ENCODE results near the gene SLC5A5.

Gene SLC5A5

DNA sequence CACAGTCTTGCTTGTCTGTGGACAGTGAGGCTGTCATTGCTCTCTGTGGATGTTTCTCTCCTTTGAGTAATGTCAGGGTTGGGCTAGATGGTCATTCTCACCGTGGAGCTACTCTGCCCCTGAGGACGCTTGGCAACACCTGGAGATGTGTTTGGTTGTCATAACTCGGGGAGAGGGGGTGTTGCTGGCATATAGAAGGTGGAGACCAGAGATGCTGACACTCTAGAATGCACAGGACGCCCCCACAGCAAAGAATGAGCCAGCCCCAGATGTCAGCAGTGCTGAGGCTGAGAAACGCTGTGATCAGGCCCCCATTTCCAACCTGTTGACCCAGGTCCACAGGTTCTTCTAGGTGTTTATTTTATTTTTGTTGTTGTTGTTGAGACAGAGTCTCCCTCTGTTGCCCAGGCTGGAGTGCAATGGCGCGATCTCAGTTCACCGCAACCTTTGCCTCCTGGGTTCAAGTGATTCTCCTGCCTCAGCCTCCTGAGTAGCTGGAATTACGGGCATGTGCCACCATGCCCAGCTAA lies 65.7 kb downstream of the SLC5A5 start (continued):
- TF ChIP-seq, protein P1, sequence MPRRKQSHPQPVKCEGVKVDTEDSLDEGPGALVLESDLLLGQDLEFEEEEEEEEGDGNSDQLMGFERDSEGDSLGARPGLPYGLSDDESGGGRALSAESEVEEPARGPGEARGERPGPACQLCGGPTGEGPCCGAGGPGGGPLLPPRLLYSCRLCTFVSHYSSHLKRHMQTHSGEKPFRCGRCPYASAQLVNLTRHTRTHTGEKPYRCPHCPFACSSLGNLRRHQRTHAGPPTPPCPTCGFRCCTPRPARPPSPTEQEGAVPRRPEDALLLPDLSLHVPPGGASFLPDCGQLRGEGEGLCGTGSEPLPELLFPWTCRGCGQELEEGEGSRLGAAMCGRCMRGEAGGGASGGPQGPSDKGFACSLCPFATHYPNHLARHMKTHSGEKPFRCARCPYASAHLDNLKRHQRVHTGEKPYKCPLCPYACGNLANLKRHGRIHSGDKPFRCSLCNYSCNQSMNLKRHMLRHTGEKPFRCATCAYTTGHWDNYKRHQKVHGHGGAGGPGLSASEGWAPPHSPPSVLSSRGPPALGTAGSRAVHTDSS (tag by site-specific recombination; IDR thresholded peaks at IDR 0.05) = no peak
- TF ChIP-seq, protein P2, sequence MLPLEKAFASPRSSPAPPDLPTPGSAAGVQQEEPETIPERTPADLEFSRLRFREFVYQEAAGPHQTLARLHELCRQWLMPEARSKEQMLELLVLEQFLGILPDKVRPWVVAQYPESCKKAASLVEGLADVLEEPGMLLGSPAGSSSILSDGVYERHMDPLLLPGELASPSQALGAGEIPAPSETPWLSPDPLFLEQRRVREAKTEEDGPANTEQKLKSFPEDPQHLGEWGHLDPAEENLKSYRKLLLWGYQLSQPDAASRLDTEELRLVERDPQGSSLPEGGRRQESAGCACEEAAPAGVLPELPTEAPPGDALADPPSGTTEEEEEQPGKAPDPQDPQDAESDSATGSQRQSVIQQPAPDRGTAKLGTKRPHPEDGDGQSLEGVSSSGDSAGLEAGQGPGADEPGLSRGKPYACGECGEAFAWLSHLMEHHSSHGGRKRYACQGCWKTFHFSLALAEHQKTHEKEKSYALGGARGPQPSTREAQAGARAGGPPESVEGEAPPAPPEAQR (tag by site-specific recombination; IDR thresholded peaks at IDR 0.05) = no peak
- TF ChIP-seq, protein P3, sequence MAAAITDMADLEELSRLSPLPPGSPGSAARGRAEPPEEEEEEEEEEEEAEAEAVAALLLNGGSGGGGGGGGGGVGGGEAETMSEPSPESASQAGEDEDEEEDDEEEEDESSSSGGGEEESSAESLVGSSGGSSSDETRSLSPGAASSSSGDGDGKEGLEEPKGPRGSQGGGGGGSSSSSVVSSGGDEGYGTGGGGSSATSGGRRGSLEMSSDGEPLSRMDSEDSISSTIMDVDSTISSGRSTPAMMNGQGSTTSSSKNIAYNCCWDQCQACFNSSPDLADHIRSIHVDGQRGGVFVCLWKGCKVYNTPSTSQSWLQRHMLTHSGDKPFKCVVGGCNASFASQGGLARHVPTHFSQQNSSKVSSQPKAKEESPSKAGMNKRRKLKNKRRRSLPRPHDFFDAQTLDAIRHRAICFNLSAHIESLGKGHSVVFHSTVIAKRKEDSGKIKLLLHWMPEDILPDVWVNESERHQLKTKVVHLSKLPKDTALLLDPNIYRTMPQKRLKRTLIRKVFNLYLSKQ (tag by site-specific recombination; IDR thresholded peaks at IDR 0.05; ENCODE audit: borderline replicate concordance) = no peak
- TF ChIP-seq, protein P4, sequence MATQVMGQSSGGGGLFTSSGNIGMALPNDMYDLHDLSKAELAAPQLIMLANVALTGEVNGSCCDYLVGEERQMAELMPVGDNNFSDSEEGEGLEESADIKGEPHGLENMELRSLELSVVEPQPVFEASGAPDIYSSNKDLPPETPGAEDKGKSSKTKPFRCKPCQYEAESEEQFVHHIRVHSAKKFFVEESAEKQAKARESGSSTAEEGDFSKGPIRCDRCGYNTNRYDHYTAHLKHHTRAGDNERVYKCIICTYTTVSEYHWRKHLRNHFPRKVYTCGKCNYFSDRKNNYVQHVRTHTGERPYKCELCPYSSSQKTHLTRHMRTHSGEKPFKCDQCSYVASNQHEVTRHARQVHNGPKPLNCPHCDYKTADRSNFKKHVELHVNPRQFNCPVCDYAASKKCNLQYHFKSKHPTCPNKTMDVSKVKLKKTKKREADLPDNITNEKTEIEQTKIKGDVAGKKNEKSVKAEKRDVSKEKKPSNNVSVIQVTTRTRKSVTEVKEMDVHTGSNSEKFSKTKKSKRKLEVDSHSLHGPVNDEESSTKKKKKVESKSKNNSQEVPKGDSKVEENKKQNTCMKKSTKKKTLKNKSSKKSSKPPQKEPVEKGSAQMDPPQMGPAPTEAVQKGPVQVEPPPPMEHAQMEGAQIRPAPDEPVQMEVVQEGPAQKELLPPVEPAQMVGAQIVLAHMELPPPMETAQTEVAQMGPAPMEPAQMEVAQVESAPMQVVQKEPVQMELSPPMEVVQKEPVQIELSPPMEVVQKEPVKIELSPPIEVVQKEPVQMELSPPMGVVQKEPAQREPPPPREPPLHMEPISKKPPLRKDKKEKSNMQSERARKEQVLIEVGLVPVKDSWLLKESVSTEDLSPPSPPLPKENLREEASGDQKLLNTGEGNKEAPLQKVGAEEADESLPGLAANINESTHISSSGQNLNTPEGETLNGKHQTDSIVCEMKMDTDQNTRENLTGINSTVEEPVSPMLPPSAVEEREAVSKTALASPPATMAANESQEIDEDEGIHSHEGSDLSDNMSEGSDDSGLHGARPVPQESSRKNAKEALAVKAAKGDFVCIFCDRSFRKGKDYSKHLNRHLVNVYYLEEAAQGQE (tag by site-specific recombination; IDR thresholded peaks at IDR 0.05) = no peak

DNA sequence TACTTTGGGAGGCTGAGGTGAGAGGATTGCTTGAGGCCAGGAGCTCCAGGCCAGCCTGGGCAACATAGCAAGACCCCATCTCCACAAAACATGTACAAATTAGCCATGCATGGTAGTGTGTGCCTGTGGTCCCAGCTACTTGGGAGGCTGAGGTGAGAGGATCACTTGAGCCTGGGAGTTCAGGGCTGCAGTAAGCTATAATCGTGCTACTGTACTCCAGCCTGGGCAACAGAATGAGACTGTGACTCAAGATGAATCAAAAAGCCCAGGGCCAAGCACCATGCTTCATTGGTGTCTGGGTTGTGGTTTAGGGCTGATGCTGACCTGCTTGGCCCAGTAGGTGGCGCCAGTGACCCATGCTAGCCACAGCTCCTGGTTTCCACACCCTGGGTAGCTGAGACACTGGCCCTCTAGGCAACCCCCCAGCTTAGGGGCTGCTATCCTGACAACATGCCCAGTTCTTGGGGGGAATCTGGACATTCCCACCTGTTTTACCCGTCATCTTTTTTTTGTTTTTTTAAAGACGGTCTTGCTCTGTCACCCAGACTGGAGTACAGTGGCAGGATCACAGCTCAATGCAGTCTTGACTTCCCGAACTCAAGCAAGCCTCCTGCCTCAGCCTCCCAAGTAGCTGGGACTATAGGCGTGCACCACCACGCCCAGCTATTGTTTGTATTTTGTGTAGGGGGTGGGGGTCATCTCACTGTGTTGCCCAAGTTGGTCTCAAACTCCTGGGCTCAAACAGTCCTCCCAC lies 66.5 kb downstream of the SLC5A5 start:
- TF ChIP-seq KLF8 (tag by site-specific recombination; IDR thresholded peaks at IDR 0.05) = peak; percentile 26; the same call in 1 of the 2 replicates
- TF ChIP-seq GLIS1 (tag by site-specific recombination; IDR thresholded peaks at IDR 0.05) = peak; percentile 27; the same call in 1 of the 2 replicates
- TF ChIP-seq SP7 (tag by site-specific recombination; IDR thresholded peaks at IDR 0.05) = 0 out of 2 replicates have a peak, but pooled peaks have one; percentile 22
- peak; percentile 64 for TF ChIP-seq ZBTB20 (tag by site-specific recombination; IDR thresholded peaks at IDR 0.05)
- TF ChIP-seq, protein P5, sequence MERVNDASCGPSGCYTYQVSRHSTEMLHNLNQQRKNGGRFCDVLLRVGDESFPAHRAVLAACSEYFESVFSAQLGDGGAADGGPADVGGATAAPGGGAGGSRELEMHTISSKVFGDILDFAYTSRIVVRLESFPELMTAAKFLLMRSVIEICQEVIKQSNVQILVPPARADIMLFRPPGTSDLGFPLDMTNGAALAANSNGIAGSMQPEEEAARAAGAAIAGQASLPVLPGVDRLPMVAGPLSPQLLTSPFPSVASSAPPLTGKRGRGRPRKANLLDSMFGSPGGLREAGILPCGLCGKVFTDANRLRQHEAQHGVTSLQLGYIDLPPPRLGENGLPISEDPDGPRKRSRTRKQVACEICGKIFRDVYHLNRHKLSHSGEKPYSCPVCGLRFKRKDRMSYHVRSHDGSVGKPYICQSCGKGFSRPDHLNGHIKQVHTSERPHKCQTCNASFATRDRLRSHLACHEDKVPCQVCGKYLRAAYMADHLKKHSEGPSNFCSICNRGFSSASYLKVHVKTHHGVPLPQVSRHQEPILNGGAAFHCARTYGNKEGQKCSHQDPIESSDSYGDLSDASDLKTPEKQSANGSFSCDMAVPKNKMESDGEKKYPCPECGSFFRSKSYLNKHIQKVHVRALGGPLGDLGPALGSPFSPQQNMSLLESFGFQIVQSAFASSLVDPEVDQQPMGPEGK (tag by site-specific recombination; IDR thresholded peaks at IDR 0.05) = peak; percentile 38; the same call in 1 of the 2 replicates
- TF ChIP-seq OSR2 (tag by site-specific recombination; IDR thresholded peaks at IDR 0.05) = no peak
- TF ChIP-seq ZNF138 (tag by site-specific recombination; IDR thresholded peaks at IDR 0.05; ENCODE audit: borderline replicate concordance) = no peak
- TF ChIP-seq ZNF792 (tag by site-specific recombination; IDR thresholded peaks at IDR 0.05) = no peak
- no peak for TF ChIP-seq BCL11A (tag by site-specific recombination; IDR thresholded peaks at IDR 0.05; ENCODE audit: low read depth)
- TF ChIP-seq ZNF654 (tag by site-specific recombination; IDR thresholded peaks at IDR 0.05; ENCODE audit: low read depth) = peak; percentile 98
- TF ChIP-seq, protein P6, sequence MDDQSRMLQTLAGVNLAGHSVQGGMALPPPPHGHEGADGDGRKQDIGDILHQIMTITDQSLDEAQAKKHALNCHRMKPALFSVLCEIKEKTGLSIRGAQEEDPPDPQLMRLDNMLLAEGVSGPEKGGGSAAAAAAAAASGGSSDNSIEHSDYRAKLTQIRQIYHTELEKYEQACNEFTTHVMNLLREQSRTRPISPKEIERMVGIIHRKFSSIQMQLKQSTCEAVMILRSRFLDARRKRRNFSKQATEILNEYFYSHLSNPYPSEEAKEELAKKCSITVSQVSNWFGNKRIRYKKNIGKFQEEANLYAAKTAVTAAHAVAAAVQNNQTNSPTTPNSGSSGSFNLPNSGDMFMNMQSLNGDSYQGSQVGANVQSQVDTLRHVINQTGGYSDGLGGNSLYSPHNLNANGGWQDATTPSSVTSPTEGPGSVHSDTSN (CRISPR knock-in tag; IDR thresholded peaks at IDR 0.05) = no peak
- TF ChIP-seq ZNF558 (tag by site-specific recombination; IDR thresholded peaks at IDR 0.05) = no peak
- peak; percentile 98 for TF ChIP-seq ZNF121 (tag by site-specific recombination; IDR thresholded peaks at IDR 0.05)
- TF ChIP-seq ZNF585B (tag by site-specific recombination; IDR thresholded peaks at IDR 0.05) = no peak
- TF ChIP-seq, protein P7, sequence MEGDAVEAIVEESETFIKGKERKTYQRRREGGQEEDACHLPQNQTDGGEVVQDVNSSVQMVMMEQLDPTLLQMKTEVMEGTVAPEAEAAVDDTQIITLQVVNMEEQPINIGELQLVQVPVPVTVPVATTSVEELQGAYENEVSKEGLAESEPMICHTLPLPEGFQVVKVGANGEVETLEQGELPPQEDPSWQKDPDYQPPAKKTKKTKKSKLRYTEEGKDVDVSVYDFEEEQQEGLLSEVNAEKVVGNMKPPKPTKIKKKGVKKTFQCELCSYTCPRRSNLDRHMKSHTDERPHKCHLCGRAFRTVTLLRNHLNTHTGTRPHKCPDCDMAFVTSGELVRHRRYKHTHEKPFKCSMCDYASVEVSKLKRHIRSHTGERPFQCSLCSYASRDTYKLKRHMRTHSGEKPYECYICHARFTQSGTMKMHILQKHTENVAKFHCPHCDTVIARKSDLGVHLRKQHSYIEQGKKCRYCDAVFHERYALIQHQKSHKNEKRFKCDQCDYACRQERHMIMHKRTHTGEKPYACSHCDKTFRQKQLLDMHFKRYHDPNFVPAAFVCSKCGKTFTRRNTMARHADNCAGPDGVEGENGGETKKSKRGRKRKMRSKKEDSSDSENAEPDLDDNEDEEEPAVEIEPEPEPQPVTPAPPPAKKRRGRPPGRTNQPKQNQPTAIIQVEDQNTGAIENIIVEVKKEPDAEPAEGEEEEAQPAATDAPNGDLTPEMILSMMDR (tag by site-specific recombination; IDR thresholded peaks at IDR 0.05) = peak; percentile 88
- H3K9me3 ChIP-seq (ENCODE audit: control insufficient read depth, insufficient read depth, low read depth, low read length) = no peaks in the 10 kb centered on the region
- CTCF ChIA-PET = interaction anchor here (0.6 to 9.0 kb wide), 39 partner anchors 8 to 1248 kb away, joined by 3 to 233 read pairs (median 4); partner anchors contain the start of gene RPL18A
- no peak overlapping the region for H3K4me3 ChIP-seq (ENCODE audit: low read depth, low read length)
- peaks cover 3 to 34% of the 10 kb centered on the region in 2 experiments; a peak in 2 of 3 replicates for H3K36me3 ChIP-seq (ENCODE audit: control insufficient read depth in 2 of 2, insufficient read depth in 1 of 2, low read length in 2 of 2)
- POLR2A ChIA-PET = interaction anchor here (1.1 to 1.2 kb wide), 3 partner anchors 9 to 79 kb away, joined by 3 to 7 read pairs (median 6); partner anchors contain the start of gene RPL18A
- no peaks in the 10 kb centered on the region for H3K4me1 ChIP-seq (ENCODE audit: control insufficient read depth, insufficient read depth, low read length)
- no peak overlapping the region for H3K27ac ChIP-seq (ENCODE audit: extremely low read depth, low read depth, low read length)
